ENCODE results near the gene ATG13.

ATG13 gene

GRCh38 chr11:46593550-46594373 lies 23.6 kb upstream of the ATG13 start, which contains the start of gene AMBRA1 (continued):
- TF ChIP-seq ZBTB20 (tag by site-specific recombination; IDR thresholded peaks at IDR 0.05), result peak; percentile 46; the same call in 1 of the 2 replicates
- TF ChIP-seq ZBTB10 (tag by site-specific recombination; IDR thresholded peaks at IDR 0.05), result no peak
- peak; percentile 18; the same call in 1 of the 2 replicates for TF ChIP-seq SCRT1 (tag by site-specific recombination; IDR thresholded peaks at IDR 0.05; ENCODE audit: borderline replicate concordance)
- peak; percentile 88 for TF ChIP-seq ZNF23 (tag by site-specific recombination; IDR thresholded peaks at IDR 0.05; ENCODE audit: borderline replicate concordance)
- TF ChIP-seq ZNF510 (tag by site-specific recombination; IDR thresholded peaks at IDR 0.05; ENCODE audit: insufficient replicate concordance), result no peak
- TF ChIP-seq PRDM2 (tag by site-specific recombination; IDR thresholded peaks at IDR 0.05; ENCODE audit: borderline replicate concordance), result no peak
- TF ChIP-seq, protein P1, sequence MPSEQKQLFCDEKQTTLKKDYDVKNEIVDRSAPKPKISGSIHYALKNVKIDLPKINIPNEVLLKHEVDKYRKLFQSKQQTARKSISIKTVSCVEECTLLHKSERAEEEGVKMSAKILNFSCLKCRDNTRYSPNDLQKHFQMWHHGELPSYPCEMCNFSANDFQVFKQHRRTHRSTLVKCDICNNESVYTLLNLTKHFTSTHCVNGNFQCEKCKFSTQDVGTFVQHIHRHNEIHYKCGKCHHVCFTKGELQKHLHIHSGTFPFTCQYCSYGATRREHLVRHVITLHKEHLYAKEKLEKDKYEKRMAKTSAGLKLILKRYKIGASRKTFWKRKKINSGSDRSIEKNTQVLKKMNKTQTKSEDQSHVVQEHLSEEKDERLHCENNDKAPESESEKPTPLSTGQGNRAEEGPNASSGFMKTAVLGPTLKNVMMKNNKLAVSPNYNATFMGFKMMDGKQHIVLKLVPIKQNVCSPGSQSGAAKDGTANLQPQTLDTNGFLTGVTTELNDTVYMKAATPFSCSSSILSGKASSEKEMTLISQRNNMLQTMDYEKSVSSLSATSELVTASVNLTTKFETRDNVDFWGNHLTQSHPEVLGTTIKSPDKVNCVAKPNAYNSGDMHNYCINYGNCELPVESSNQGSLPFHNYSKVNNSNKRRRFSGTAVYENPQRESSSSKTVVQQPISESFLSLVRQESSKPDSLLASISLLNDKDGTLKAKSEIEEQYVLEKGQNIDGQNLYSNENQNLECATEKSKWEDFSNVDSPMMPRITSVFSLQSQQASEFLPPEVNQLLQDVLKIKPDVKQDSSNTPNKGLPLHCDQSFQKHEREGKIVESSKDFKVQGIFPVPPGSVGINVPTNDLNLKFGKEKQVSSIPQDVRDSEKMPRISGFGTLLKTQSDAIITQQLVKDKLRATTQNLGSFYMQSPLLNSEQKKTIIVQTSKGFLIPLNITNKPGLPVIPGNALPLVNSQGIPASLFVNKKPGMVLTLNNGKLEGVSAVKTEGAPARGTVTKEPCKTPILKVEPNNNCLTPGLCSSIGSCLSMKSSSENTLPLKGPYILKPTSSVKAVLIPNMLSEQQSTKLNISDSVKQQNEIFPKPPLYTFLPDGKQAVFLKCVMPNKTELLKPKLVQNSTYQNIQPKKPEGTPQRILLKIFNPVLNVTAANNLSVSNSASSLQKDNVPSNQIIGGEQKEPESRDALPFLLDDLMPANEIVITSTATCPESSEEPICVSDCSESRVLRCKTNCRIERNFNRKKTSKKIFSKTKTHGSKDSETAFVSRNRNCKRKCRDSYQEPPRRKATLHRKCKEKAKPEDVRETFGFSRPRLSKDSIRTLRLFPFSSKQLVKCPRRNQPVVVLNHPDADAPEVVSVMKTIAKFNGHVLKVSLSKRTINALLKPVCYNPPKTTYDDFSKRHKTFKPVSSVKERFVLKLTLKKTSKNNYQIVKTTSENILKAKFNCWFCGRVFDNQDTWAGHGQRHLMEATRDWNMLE (tag by site-specific recombination; conservative IDR thresholded peaks at IDR 0.05; ENCODE audit: low read depth), result peak; percentile 86
- TF ChIP-seq, protein P2, sequence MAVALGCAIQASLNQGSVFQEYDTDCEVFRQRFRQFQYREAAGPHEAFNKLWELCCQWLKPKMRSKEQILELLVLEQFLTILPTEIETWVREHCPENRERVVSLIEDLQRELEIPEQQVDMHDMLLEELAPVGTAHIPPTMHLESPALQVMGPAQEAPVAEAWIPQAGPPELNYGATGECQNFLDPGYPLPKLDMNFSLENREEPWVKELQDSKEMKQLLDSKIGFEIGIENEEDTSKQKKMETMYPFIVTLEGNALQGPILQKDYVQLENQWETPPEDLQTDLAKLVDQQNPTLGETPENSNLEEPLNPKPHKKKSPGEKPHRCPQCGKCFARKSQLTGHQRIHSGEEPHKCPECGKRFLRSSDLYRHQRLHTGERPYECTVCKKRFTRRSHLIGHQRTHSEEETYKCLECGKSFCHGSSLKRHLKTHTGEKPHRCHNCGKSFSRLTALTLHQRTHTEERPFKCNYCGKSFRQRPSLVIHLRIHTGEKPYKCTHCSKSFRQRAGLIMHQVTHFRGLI (tag by site-specific recombination; IDR thresholded peaks at IDR 0.05), result no peak
- peak; percentile 58; the same call in 1 of the 2 replicates for TF ChIP-seq SP3 (tag by site-specific recombination; IDR thresholded peaks at IDR 0.05)
- TF ChIP-seq, protein P3, sequence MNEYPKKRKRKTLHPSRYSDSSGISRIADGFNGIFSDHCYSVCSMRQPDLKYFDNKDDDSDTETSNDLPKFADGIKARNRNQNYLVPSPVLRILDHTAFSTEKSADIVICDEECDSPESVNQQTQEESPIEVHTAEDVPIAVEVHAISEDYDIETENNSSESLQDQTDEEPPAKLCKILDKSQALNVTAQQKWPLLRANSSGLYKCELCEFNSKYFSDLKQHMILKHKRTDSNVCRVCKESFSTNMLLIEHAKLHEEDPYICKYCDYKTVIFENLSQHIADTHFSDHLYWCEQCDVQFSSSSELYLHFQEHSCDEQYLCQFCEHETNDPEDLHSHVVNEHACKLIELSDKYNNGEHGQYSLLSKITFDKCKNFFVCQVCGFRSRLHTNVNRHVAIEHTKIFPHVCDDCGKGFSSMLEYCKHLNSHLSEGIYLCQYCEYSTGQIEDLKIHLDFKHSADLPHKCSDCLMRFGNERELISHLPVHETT (tag by site-specific recombination; IDR thresholded peaks at IDR 0.05), result peak; percentile 43; the same call in 1 of the 2 replicates
- TF ChIP-seq ZNF623 (tag by site-specific recombination; IDR thresholded peaks at IDR 0.05), result no peak
- peak; percentile 76; the same call in 1 of the 2 replicates for TF ChIP-seq ZEB2 (tag by site-specific recombination; IDR thresholded peaks at IDR 0.05)
- TF ChIP-seq ZNF776 (tag by site-specific recombination; IDR thresholded peaks at IDR 0.05; ENCODE audit: borderline replicate concordance), result no peak
- TF ChIP-seq GLI4 (tag by site-specific recombination; IDR thresholded peaks at IDR 0.05), result no peak
- TF ChIP-seq SP2 (tag by site-specific recombination; IDR thresholded peaks at IDR 0.05), result no peak
- TF ChIP-seq, protein P4, sequence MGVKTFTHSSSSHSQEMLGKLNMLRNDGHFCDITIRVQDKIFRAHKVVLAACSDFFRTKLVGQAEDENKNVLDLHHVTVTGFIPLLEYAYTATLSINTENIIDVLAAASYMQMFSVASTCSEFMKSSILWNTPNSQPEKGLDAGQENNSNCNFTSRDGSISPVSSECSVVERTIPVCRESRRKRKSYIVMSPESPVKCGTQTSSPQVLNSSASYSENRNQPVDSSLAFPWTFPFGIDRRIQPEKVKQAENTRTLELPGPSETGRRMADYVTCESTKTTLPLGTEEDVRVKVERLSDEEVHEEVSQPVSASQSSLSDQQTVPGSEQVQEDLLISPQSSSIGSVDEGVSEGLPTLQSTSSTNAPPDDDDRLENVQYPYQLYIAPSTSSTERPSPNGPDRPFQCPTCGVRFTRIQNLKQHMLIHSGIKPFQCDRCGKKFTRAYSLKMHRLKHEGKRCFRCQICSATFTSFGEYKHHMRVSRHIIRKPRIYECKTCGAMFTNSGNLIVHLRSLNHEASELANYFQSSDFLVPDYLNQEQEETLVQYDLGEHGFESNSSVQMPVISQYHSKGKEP (tag by site-specific recombination; IDR thresholded peaks at IDR 0.05), result 0 out of 2 replicates have a peak, but pooled peaks have one; percentile 16
- TF ChIP-seq RBAK (tag by site-specific recombination; IDR thresholded peaks at IDR 0.05), result no peak
- no peak for TF ChIP-seq ZNF175 (tag by site-specific recombination; IDR thresholded peaks at IDR 0.05)
- 0 out of 2 replicates have a peak, but pooled peaks have one; percentile 27 for TF ChIP-seq ZNF366 (tag by site-specific recombination; conservative IDR thresholded peaks at IDR 0.05)

Measured in HEK293 (cell line).